Astrocyte (in vitro differentiated cells and primary cell): ENCODE results near the gene CCDC185.

Experiments
- EZH2 ChIP-seq: IDR thresholded peaks from 2 replicates; pipeline ENCODE4 v1.6.1; 2012; ENCODE audit warnings: mild to moderate bottlenecking, low read length, inconsistent platforms; ENCODE audit not compliant: insufficient read depth
- TF ChIP-seq, protein P1 (sequence below): IDR thresholded peaks from 2 replicates; pipeline ENCODE4 v1.5.1; 2011; ENCODE audit warnings: low read depth, mild to moderate bottlenecking, inconsistent platforms, low read length, moderate library complexity; ENCODE audit not compliant: insufficient read depth

GRCh38 chr1:223426936-223427335 lies 33.7 kb downstream of the CCDC185 start:
- TF ChIP-seq, protein P1, sequence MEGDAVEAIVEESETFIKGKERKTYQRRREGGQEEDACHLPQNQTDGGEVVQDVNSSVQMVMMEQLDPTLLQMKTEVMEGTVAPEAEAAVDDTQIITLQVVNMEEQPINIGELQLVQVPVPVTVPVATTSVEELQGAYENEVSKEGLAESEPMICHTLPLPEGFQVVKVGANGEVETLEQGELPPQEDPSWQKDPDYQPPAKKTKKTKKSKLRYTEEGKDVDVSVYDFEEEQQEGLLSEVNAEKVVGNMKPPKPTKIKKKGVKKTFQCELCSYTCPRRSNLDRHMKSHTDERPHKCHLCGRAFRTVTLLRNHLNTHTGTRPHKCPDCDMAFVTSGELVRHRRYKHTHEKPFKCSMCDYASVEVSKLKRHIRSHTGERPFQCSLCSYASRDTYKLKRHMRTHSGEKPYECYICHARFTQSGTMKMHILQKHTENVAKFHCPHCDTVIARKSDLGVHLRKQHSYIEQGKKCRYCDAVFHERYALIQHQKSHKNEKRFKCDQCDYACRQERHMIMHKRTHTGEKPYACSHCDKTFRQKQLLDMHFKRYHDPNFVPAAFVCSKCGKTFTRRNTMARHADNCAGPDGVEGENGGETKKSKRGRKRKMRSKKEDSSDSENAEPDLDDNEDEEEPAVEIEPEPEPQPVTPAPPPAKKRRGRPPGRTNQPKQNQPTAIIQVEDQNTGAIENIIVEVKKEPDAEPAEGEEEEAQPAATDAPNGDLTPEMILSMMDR: no peak
- TF ChIP-seq EZH2: no peak
